Adrenal gland (tissue), 5 donors: ENCODE data around the gene TRABD.

Source experiments
- CTCF ChIP-seq, 6 experiments: fragments of 450-650 bp in 4 of 6; fragments of 200-600 bp in 2 of 6; sonication (generic) in 1 of 6; IDR thresholded peaks; 1 replicate in 5 of 6; 2 replicates in 1 of 6; pipeline versions ENCODE4 v1.5.1 to v1.8.0; 2016 to 2021; ENCODE audit warnings: antibody characterized with exemption in 6 of 6, mild to moderate bottlenecking in 2 of 6, moderate library complexity in 1 of 6
- POLR2A ChIP-seq, 2 donors: fragments of 450-650 bp; IDR thresholded peaks; one replicate each; pipeline ENCODE4 v1.6.1; 2017; ENCODE audit warnings: antibody characterized with exemption in 2 of 2, mild to moderate bottlenecking in 2 of 2, moderate library complexity in 1 of 2
- donor health status: DM: no; HTN: no; CAD: no.

- TF ChIP-seq CTCF (IDR thresholded peaks at IDR 0.05) = no peak
- no peak for TF ChIP-seq POLR2A (IDR thresholded peaks at IDR 0.05)
These were observed 47.5 kb downstream of the TRABD start for GRCh38 chr22:50233223-50233622.
